GM12865 (cell line): ENCODE measurements around the gene RNASEH2C.
"Not testable (repeated sequence)": the region's sequence is repeated elsewhere in the genome, so short reads cannot be mapped to it uniquely, and the experiment has no call there.

Experiments used
- DNase-seq: peaks from one replicate; pipeline ENCODE4 v3.0.0; 2010; ENCODE audit warnings: low read depth
- H3K4me3 ChIP-seq: 2 replicates; pipeline ENCODE4 v1.5.1; 2011; ENCODE audit warnings: mild to moderate bottlenecking, low read depth, low read length, control low read depth
- CTCF ChIP-seq: IDR thresholded peaks from 2 replicates; pipeline ENCODE4 v1.5.1; 2011; ENCODE audit warnings: low read length, control low read depth, low read depth, inconsistent platforms; ENCODE audit not compliant: insufficient read depth; ENCODE audit errors: missing control alignments

The RNASEH2C gene

GRCh38 chr11:65692367-65692766 lies 28.2 kb downstream of the RNASEH2C start:
- TF ChIP-seq CTCF, result no peak
- no peak for DNase-seq
- H3K4me3 ChIP-seq, result no peak overlapping the region

- not testable (repeated sequence) for DNase-seq, H3K4me3 ChIP-seq
These were observed 28.8 kb downstream of the RNASEH2C start for GRCh38 chr11:65691847-65692246.

GRCh38 chr11:65685981-65686380 lies 34.6 kb downstream of the RNASEH2C start:
- H3K4me3 ChIP-seq, result no peak overlapping the region
- DNase-seq, result no peak
- no peak for TF ChIP-seq CTCF

GRCh38 chr11:65683480-65683879 lies 37.1 kb downstream of the RNASEH2C start:
- H3K4me3 ChIP-seq, result not testable (repeated sequence)

GRCh38 chr11:65680192-65680743 lies 40.3 kb downstream of the RNASEH2C start:
- no peak for DNase-seq
- no peak for TF ChIP-seq CTCF
- no peak overlapping the region for H3K4me3 ChIP-seq

More at GRCh38 chr11:65683480-65683879, 37.1 kb downstream of the RNASEH2C start:
- DNase-seq, result not testable (repeated sequence)

- DNase-seq, result no peak
- TF ChIP-seq CTCF, result no peak
- H3K4me3 ChIP-seq, result no peak overlapping the region
These were observed 47.6 kb downstream of the RNASEH2C start for GRCh38 chr11:65672982-65673381.

GRCh38 chr11:65672180-65672860 lies 48.3 kb downstream of the RNASEH2C start:
- H3K4me3 ChIP-seq, result no peak overlapping the region
- no peak for DNase-seq
- TF ChIP-seq CTCF, result no peak
